ENCODE results near the gene HSD17B14. TPM values are rescaled to one million over a fixed set of nuclear protein-coding genes. Genes with fewer than 3 reads are reported as not detected.

Gene HSD17B14
- polyA plus RNA-seq, 1 experiment: 2.3 TPM

- TF ChIP-seq, protein P1, sequence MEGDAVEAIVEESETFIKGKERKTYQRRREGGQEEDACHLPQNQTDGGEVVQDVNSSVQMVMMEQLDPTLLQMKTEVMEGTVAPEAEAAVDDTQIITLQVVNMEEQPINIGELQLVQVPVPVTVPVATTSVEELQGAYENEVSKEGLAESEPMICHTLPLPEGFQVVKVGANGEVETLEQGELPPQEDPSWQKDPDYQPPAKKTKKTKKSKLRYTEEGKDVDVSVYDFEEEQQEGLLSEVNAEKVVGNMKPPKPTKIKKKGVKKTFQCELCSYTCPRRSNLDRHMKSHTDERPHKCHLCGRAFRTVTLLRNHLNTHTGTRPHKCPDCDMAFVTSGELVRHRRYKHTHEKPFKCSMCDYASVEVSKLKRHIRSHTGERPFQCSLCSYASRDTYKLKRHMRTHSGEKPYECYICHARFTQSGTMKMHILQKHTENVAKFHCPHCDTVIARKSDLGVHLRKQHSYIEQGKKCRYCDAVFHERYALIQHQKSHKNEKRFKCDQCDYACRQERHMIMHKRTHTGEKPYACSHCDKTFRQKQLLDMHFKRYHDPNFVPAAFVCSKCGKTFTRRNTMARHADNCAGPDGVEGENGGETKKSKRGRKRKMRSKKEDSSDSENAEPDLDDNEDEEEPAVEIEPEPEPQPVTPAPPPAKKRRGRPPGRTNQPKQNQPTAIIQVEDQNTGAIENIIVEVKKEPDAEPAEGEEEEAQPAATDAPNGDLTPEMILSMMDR (IDR thresholded peaks at IDR 0.05; ENCODE audit: low read depth, low read length): no peak
- ChIA-PET POLR2A (no interaction called here), CTCF (interaction anchor here (1.3 kb wide), 1 partner anchor 64 kb away, joined by 3 read pairs; no protein-coding TSS in a partner anchor)
- Histone ChIP-seq H3K4me3 (ENCODE audit: low read depth, low read length) (no peak overlapping the region), H3K27ac (ENCODE audit: low read depth, low read length) (no peak overlapping the region), H3K27me3 (ENCODE audit: control insufficient read depth, insufficient read depth, low read length) (peaks cover 4% of the 10 kb centered on the region), H3K9me3 (ENCODE audit: control insufficient read depth, insufficient read depth, low read length) (no peaks in the 10 kb centered on the region)
- DNase-seq (ENCODE audit: low read depth, low spot score): no peak
Measured at GRCh38 chr19:48780631-48781391, 55.5 kb downstream of the HSD17B14 start.

DNA sequence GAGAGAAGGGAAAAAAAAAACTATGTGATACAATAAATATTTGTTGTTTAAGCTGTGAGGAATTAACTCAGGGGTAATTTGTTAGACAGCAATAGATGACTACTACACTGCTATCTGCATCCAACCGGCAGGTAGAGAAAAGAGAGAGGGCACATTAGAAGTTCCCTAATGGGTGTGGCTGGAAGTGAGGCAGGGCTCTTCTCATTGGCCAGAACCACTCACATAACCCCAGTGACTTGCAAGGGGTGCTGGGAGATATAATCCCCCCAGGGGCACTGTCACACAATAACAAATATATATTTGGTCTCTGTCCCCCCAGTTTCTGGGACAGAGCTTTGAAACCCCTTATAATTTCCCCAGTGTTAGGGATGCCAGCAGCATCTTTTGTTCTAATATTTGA lies 56.7 kb downstream of the HSD17B14 start:
- Histone ChIP-seq H3K9me3 (ENCODE audit: control insufficient read depth, insufficient read depth, low read length) (no peaks in the 10 kb centered on the region), H3K27me3 (ENCODE audit: control insufficient read depth, insufficient read depth, low read length) (peaks cover 4% of the 10 kb centered on the region), H3K27ac (ENCODE audit: low read depth, low read length) (no peak overlapping the region), H3K4me3 (ENCODE audit: low read depth, low read length) (no peak overlapping the region)
- no peak for DNase-seq (ENCODE audit: low read depth, low spot score)
- ChIA-PET POLR2A (interaction anchor here (0.8 to 1.0 kb wide), 2 partner anchors 92 to 188 kb away, joined by 3 read pairs; no protein-coding TSS in a partner anchor), CTCF (interaction anchor here (0.5 to 1.3 kb wide), 4 partner anchors 8 to 274 kb away, joined by 3 to 4 read pairs (median 3); no protein-coding TSS in a partner anchor)
- TF ChIP-seq, protein P1 (IDR thresholded peaks at IDR 0.05; ENCODE audit: low read depth, low read length): no peak

DNA sequence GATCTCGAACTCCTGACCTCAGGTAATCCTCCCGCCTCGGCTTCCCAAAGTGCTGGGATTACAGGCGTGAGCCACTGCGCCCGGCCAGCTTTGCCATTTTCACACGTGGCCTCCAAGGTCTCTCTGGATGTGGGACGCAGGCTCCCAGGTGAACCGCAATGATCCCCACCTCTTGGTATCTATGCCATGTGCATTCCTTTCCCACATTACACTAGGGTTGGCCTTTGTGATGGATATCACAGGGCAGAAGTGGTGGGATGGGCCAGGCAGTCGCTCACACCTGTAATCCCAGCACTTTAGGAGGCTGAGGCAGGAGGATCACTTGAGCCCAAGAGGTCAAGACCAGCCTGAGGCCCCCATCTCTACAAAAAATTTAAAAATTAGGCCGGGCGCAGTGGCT lies 58.6 kb downstream of the HSD17B14 start:
- no peaks in the 10 kb centered on the region for H3K9me3 ChIP-seq (ENCODE audit: control insufficient read depth, insufficient read depth, low read length)
- DNase-seq (ENCODE audit: low read depth, low spot score): no peak
- POLR2A ChIA-PET: no interaction called here
- CTCF ChIA-PET: interaction anchor here (0.9 kb wide), 1 partner anchor 10 kb away, joined by 4 read pairs; no protein-coding TSS in a partner anchor
- no peak overlapping the region for H3K27ac ChIP-seq (ENCODE audit: low read depth, low read length)
- TF ChIP-seq, protein P1 (IDR thresholded peaks at IDR 0.05; ENCODE audit: low read depth, low read length): no peak
- no peaks in the 10 kb centered on the region for H3K27me3 ChIP-seq (ENCODE audit: control insufficient read depth, insufficient read depth, low read length)
- H3K4me3 ChIP-seq (ENCODE audit: low read depth, low read length): no peak overlapping the region

- ChIA-PET CTCF (no interaction called here), POLR2A (no interaction called here)
- TF ChIP-seq, protein P1 (IDR thresholded peaks at IDR 0.05; ENCODE audit: low read depth, low read length): no peak
- no peak for DNase-seq (ENCODE audit: low read depth, low spot score)
- no peak overlapping the region for H3K4me3 ChIP-seq (ENCODE audit: low read depth, low read length)
- no peaks in the 10 kb centered on the region for H3K9me3 ChIP-seq (ENCODE audit: control insufficient read depth, insufficient read depth, low read length)
- H3K27me3 ChIP-seq (ENCODE audit: control insufficient read depth, insufficient read depth, low read length): no peaks in the 10 kb centered on the region
- H3K27ac ChIP-seq (ENCODE audit: low read depth, low read length): no peak overlapping the region
Measured at GRCh38 chr19:48777139-48777538, 59.2 kb downstream of the HSD17B14 start.

DNA sequence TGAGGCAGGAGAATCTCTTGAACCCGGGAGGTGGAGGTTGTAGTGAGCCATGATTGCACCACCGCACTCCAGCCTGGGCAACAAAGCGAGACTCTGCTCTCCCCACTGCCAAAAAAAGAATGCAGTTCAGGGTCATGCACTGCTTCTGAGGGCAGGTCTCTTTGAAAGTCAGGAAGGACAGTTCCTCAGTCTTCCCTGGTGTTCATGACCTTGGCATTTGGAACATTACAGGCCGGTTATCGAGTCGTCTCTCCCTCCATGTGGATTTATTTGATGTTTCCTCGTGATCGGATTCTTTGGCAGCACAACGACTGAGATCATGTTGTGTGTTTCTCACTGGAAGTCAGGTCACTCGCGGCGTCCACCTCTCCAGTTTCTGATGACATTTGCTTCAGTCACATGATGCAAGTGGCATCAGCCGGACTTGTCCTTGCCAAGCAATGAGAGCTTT lies 63.8 kb downstream of the HSD17B14 start:
- TF ChIP-seq, protein P1 (IDR thresholded peaks at IDR 0.05; ENCODE audit: low read depth, low read length): no peak
- peaks cover 3% of the 10 kb centered on the region for H3K27me3 ChIP-seq (ENCODE audit: control insufficient read depth, insufficient read depth, low read length)
- CTCF ChIA-PET: no interaction called here
- POLR2A ChIA-PET: interaction anchor here (0.7 kb wide), 1 partner anchor 198 kb away, joined by 6 read pairs; no protein-coding TSS in a partner anchor
- H3K27ac ChIP-seq (ENCODE audit: low read depth, low read length): no peak overlapping the region
- H3K9me3 ChIP-seq (ENCODE audit: control insufficient read depth, insufficient read depth, low read length): no peaks in the 10 kb centered on the region
- H3K4me3 ChIP-seq (ENCODE audit: low read depth, low read length): no peak overlapping the region
- DNase-seq (ENCODE audit: low read depth, low spot score): no peak

Measured in AG04450 (cell line).